Activated CD4-positive, alpha-beta T cell treated with anti-CD3 and anti-CD28 coated beads, Interleukin-2, amount 10 ng/mL, durations not matched to agents 7 days and 5 days (primary cell): ENCODE measurements around the gene RSPH10B2. TPM values are rescaled to one million over a fixed set of nuclear protein-coding genes. Genes with fewer than 3 reads are reported as not detected.
"Not testable (repeated sequence)": the region's sequence is repeated elsewhere in the genome, so short reads cannot be mapped to it uniquely, and the experiment has no call there.

Source experiments
- CTCF ChIA-PET: fragments of 350-600 bp; sonication (Branson Sonifier 250); formaldehyde crosslinking; loops from one replicate; lab custom pipeline; 2021; ENCODE audit warnings: antibody characterized with exemption; lab: Charles Lee
- POLR2A ChIA-PET: fragments of 350-600 bp; sonication (Branson Sonifier 250); formaldehyde crosslinking; loops from one replicate; lab custom pipeline; 2021; ENCODE audit warnings: antibody characterized with exemption; lab: Charles Lee
- DNase-seq: peaks from one replicate; pipeline ENCODE4 v3.0.0-alpha.2; 2020
- H3K27ac Mint-ChIP-seq: one replicate; pipeline ENCODE4 v1.8.0; 2021; ENCODE audit warnings: mild to moderate bottlenecking, moderate library complexity, mixed read lengths
- H3K27me3 Mint-ChIP-seq: one replicate; pipeline ENCODE4 v1.8.0; 2021; ENCODE audit warnings: mixed read lengths
- H3K36me3 Mint-ChIP-seq: one replicate; pipeline ENCODE4 v1.8.0; 2021; ENCODE audit warnings: low read depth, mixed read lengths
- H3K4me1 Mint-ChIP-seq: one replicate; pipeline ENCODE4 v1.8.0; 2021; ENCODE audit warnings: mixed read lengths
- H3K4me3 Mint-ChIP-seq: one replicate; pipeline ENCODE4 v1.8.0; 2021; ENCODE audit warnings: mild to moderate bottlenecking, moderate library complexity, mixed read lengths
- H3K9me3 Mint-ChIP-seq: one replicate; pipeline ENCODE4 v1.8.0; 2021; ENCODE audit warnings: mixed read lengths
- total RNA-seq, 2 experiments: library from RNA; stranded (reverse); gene quantifications; one replicate each; pipeline ENCODE4 v1.2.3, GENCODE V29; 2021

The RSPH10B2 gene
- total RNA-seq, 2 experiments from 2014 or later: 0.22 to 0.31 TPM

- ChIA-PET POLR2A (no interaction called here), CTCF (no interaction called here)
- Mint-ChIP-seq H3K4me3 (peak overlapping the region; percentile 96), H3K9me3 (peaks cover 4% of the 10 kb centered on the region), H3K27ac (peak overlapping the region; percentile 84), H3K36me3 (peaks cover 41% of the 10 kb centered on the region), H3K27me3 (peaks cover 2% of the 10 kb centered on the region), H3K4me1 (peaks cover 33% of the 10 kb centered on the region)
- peak; percentile 85 for DNase-seq
Measured at GRCh38 chr7:6729492-6730342, 24.2 kb upstream of the RSPH10B2 start.

DNA sequence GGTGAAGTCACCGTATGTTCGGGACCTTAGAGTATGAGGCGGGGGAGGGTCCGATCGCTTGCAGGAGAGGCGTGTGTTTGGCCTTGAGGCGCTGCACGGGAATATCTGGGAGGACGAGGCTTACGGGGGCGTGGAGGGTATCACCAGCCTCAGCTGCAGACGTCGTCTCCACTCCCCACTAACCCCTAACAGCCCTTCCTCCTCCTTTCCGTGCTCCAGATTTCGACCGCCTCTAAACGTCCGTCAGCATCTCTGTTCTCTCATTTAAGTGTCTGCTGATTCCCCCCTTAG lies 23.6 kb upstream of the RSPH10B2 start:
- Mint-ChIP-seq H3K27me3 (peaks cover 2% of the 10 kb centered on the region), H3K36me3 (peaks cover 46% of the 10 kb centered on the region), H3K4me3 (peak overlapping the region; percentile 96), H3K9me3 (peaks cover 4% of the 10 kb centered on the region), H3K27ac (peak overlapping the region; percentile 84), H3K4me1 (peaks cover 32% of the 10 kb centered on the region)
- no peak for DNase-seq
- ChIA-PET CTCF (no interaction called here), POLR2A (no interaction called here)

DNA sequence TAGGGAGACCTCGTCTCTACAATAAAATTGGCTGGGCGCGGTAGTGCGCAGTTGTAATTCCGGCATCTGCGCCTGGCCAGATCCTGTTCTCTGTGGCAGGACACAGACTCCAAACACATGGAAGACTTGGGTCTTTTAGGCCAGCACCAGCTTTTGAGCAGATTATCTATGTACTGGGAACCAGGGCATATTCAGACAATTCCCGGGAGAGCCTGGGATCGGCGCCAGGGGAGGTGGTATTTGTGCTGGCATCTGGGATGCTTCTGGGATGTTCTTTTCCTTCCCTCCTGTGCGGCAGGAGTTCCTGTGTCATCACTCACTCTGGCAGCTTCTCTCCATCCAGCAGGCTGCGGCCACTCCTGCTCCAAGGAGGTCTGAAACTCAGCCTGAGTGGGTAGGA lies 15.5 kb upstream of the RSPH10B2 start:
- DNase-seq, POLR2A ChIA-PET, H3K4me1 Mint-ChIP-seq, H3K4me3 Mint-ChIP-seq, H3K9me3 Mint-ChIP-seq, H3K27me3 Mint-ChIP-seq, H3K27ac Mint-ChIP-seq: not testable (repeated sequence)
- peaks cover 53% of the 10 kb centered on the region for H3K36me3 Mint-ChIP-seq
- CTCF ChIA-PET: interaction anchor here (0.7 kb wide), 1 partner anchor 133 kb away, joined by 3 read pairs; no protein-coding TSS in a partner anchor

DNA sequence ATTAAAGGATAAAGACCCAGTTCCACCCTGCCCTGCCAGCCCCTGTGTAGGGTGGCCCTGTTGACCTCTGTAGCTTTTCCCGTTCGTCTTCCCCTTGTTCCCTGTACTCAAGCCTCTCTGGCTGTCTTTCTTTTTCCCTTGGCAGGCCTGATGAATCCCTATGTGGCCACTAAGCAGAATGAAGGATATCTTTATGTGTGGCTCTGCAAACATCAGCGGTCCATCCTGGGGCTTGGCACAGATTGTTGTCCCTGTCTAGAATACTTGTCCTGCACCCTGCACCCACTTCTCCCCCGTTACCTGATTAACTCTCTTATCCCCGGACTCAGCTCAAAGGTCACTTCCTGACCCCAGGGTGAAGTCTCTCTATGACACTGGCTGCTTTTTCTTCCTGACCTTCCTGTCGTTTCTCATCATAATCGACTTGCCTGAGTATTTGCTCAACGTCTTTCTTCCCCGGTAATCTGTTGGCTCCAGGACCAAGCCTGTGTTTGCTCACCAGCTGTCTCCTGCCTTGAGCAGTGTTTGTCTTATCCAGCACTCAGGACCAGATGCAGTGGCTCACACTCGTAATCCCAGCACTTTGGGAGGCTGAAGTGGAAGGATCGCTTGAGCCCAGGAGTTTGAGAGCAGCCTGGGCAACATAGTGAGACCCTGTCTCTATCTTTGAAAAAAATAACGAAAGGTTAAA lies 9.3 kb upstream of the RSPH10B2 start:
- peaks cover 17% of the 10 kb centered on the region for H3K36me3 Mint-ChIP-seq
- POLR2A ChIA-PET, H3K9me3 Mint-ChIP-seq, H3K27ac Mint-ChIP-seq, DNase-seq, H3K27me3 Mint-ChIP-seq, H3K4me1 Mint-ChIP-seq, H3K4me3 Mint-ChIP-seq, CTCF ChIA-PET: not testable (repeated sequence)

GRCh38 chr7:6749335-6749734 lies 4.6 kb upstream of the RSPH10B2 start:
- H3K27ac Mint-ChIP-seq, POLR2A ChIA-PET, H3K27me3 Mint-ChIP-seq, DNase-seq, CTCF ChIA-PET, H3K4me3 Mint-ChIP-seq, H3K36me3 Mint-ChIP-seq, H3K4me1 Mint-ChIP-seq, H3K9me3 Mint-ChIP-seq: not testable (repeated sequence)

DNA sequence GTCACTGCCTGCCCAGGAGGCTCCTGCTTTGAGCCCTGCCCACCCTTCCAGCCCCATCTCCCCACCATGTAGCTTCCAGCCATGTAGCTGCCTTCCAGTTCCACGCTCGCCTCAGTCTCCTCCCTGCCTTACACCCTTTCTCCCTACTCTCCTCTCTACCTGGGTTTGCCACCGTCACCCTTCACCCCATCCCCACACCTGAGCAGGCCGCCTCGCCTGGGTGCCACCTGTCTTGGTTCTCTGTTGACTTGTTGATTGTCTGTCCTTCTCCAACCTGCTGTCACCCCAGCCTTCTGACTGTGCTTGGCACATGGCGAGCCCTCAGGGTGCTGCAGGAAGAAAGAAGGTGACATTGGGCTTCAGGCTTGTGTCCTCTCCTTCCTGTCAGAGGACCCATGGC lies 3.7 kb upstream of the RSPH10B2 start:
- H3K9me3 Mint-ChIP-seq, H3K4me3 Mint-ChIP-seq, H3K27me3 Mint-ChIP-seq, H3K36me3 Mint-ChIP-seq, H3K27ac Mint-ChIP-seq, POLR2A ChIA-PET, H3K4me1 Mint-ChIP-seq, DNase-seq, CTCF ChIA-PET: not testable (repeated sequence)

DNA sequence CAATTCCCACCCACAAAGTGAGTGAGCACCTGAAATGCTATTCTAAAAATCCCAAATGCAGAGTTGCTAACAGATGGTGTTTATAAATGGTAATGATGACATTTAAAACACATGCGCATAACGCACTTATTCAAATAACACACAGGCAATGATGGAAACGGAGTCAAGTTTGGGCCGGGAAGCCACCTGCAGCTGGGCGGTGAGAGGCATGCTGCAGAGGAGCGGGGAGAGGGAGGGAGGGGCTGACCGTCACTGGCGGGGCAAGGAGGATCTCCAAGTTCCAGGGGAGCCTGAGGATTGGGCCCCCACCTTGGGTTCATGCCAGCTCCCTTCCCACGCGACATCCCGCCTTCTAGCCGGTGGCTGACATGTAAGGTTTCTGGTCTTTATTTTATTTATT lies 7.3 kb downstream of the RSPH10B2 start:
- H3K9me3 Mint-ChIP-seq, H3K4me3 Mint-ChIP-seq, H3K27ac Mint-ChIP-seq, DNase-seq, CTCF ChIA-PET, H3K27me3 Mint-ChIP-seq, H3K4me1 Mint-ChIP-seq, H3K36me3 Mint-ChIP-seq, POLR2A ChIA-PET: not testable (repeated sequence)

GRCh38 chr7:6781581-6781980 lies 27.7 kb downstream of the RSPH10B2 start:
- H3K36me3 Mint-ChIP-seq, H3K9me3 Mint-ChIP-seq, H3K27me3 Mint-ChIP-seq, CTCF ChIA-PET, H3K27ac Mint-ChIP-seq, POLR2A ChIA-PET, H3K4me3 Mint-ChIP-seq, H3K4me1 Mint-ChIP-seq, DNase-seq: not testable (repeated sequence)

- POLR2A ChIA-PET, H3K27ac Mint-ChIP-seq, H3K4me1 Mint-ChIP-seq, H3K36me3 Mint-ChIP-seq, H3K4me3 Mint-ChIP-seq, CTCF ChIA-PET, H3K9me3 Mint-ChIP-seq, DNase-seq, H3K27me3 Mint-ChIP-seq: not testable (repeated sequence)
Measured at GRCh38 chr7:6789353-6789752, 35.5 kb downstream of the RSPH10B2 start.

GRCh38 chr7:6792113-6792872 lies 38.4 kb downstream of the RSPH10B2 start:
- H3K4me1 Mint-ChIP-seq, H3K9me3 Mint-ChIP-seq, CTCF ChIA-PET: not testable (repeated sequence)

GRCh38 chr7:6794276-6794675 lies 40.4 kb downstream of the RSPH10B2 start:
- H3K4me3 Mint-ChIP-seq, H3K4me1 Mint-ChIP-seq, H3K36me3 Mint-ChIP-seq, DNase-seq, CTCF ChIA-PET, POLR2A ChIA-PET, H3K27ac Mint-ChIP-seq, H3K27me3 Mint-ChIP-seq, H3K9me3 Mint-ChIP-seq: not testable (repeated sequence)

More at GRCh38 chr7:6792113-6792872, 38.4 kb downstream of the RSPH10B2 start:
- DNase-seq, H3K27me3 Mint-ChIP-seq, H3K27ac Mint-ChIP-seq, POLR2A ChIA-PET, H3K36me3 Mint-ChIP-seq, H3K4me3 Mint-ChIP-seq: not testable (repeated sequence)

DNA sequence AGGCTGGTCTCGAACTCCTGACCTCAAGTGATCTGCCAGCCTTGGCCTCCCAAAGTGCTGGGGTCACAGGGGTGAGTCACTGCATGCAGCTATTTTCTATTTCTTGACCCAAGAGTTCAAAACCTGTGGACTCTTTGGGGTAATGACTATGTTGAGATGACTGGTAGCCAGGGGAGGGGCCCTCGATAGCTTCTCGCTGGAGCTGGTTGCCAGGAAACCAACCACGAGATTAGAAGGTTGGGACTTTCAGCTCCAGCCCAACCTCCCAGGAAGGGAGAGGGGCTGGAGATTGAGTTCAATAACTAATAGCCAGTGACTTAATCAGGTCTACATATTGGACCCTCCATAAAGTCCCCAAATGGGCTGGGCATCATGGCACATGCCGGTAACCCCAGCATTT lies 43.3 kb downstream of the RSPH10B2 start:
- CTCF ChIA-PET, H3K27me3 Mint-ChIP-seq, H3K4me1 Mint-ChIP-seq, H3K27ac Mint-ChIP-seq, H3K9me3 Mint-ChIP-seq, DNase-seq, H3K36me3 Mint-ChIP-seq, H3K4me3 Mint-ChIP-seq, POLR2A ChIA-PET: not testable (repeated sequence)

- H3K4me1 Mint-ChIP-seq, H3K36me3 Mint-ChIP-seq, H3K9me3 Mint-ChIP-seq, POLR2A ChIA-PET, CTCF ChIA-PET, H3K27me3 Mint-ChIP-seq, H3K27ac Mint-ChIP-seq, DNase-seq, H3K4me3 Mint-ChIP-seq: not testable (repeated sequence)
Measured at GRCh38 chr7:6798047-6798446, 44.1 kb downstream of the RSPH10B2 start.
